SU-DHL-6 (cell line): ENCODE results near the gene PRDM16.

Experiments
- CTCF ChIP-seq: fragments of 200-600 bp; sonication (generic); IDR thresholded peaks from one replicate; pipeline ENCODE4 v1.5.1; 2017; ENCODE audit warnings: antibody characterized with exemption, mild to moderate bottlenecking, low read length, moderate library complexity; ENCODE audit not compliant: insufficient read depth, poor library complexity, severe bottlenecking
- EZH2phosphoT487 ChIP-seq: fragments of 200-600 bp; sonication (generic), shearing (Covaris generic); conservative IDR thresholded peaks from 2 replicates; pipeline ENCODE4 v1.6.1; 2018; ENCODE audit warnings: mild to moderate bottlenecking, antibody characterized with exemption, low read length, moderate library complexity, mixed read lengths

GRCh38 chr1:3082571-3083516 lies 13.8 kb downstream of the PRDM16 start:
- TF ChIP-seq CTCF (no peak), EZH2phosphoT487 (no peak)
